CD4-positive, alpha-beta T cell (primary cell): ENCODE measurements around the gene TADA1. TPM values are rescaled to one million over a fixed set of nuclear protein-coding genes. Genes with fewer than 3 reads are reported as not detected.
"Not testable (repeated sequence)": the region's sequence is repeated elsewhere in the genome, so short reads cannot be mapped to it uniquely, and the experiment has no call there.

ENCODE experiments used
- ATAC-seq: fragments of 200-7000 bp; cut with Tn5 transposase; one replicate; pipeline ENCODE4 v1.10.0; 2022; ENCODE audit warnings: mild to moderate bottlenecking; ENCODE audit not compliant: poor library complexity
- CTCF ChIA-PET: fragments of 350-600 bp; sonication (Branson Sonifier 250); formaldehyde crosslinking; loops from one replicate; lab custom pipeline; 2021; ENCODE audit warnings: antibody characterized with exemption, inconsistent platforms; lab: Charles Lee
- POLR2A ChIA-PET: fragments of 350-600 bp; sonication (Branson Sonifier 250); formaldehyde crosslinking; loops from one replicate; lab custom pipeline; 2021; ENCODE audit warnings: antibody characterized with exemption, inconsistent platforms; lab: Charles Lee
- DNase-seq, 14 experiments: peaks; one replicate each; pipeline ENCODE4 v3.0.0-alpha.2; 2013 to 2020; ENCODE audit warnings: mixed read lengths in 2 of 14
- H3K27ac ChIP-seq, 2 donors: one replicate each; pipeline versions ENCODE4 v1.5.1 to v1.7.0; 2013; ENCODE audit warnings: low read length in 2 of 2, low read depth in 1 of 2, mild to moderate bottlenecking in 1 of 2
- H3K27me3 ChIP-seq, 2 experiments: 1 replicate in 1 of 2; 2 replicates in 1 of 2; pipeline versions ENCODE4 v1.6.1 to v1.7.0; 2013; ENCODE audit warnings: low read length in 2 of 2, control low read depth in 1 of 2, mild to moderate bottlenecking in 1 of 2, moderate library complexity in 1 of 2; ENCODE audit not compliant: insufficient read depth in 2 of 2, control insufficient read depth in 1 of 2
- H3K36me3 ChIP-seq: one replicate; pipeline ENCODE4 v1.6.1; 2013; ENCODE audit warnings: low read length, control low read depth; ENCODE audit not compliant: insufficient read depth
- H3K4me1 ChIP-seq: one replicate; pipeline ENCODE4 v1.6.1; 2013; ENCODE audit warnings: low read length, control low read depth; ENCODE audit not compliant: insufficient read depth
- H3K4me3 ChIP-seq: one replicate; pipeline ENCODE4 v1.5.1; 2013; ENCODE audit warnings: mild to moderate bottlenecking, low read length, moderate library complexity
- H3K9me3 ChIP-seq, 2 experiments: 1 replicate in 1 of 2; 2 replicates in 1 of 2; pipeline versions ENCODE4 v1.6.1 to v1.7.0; 2013; ENCODE audit warnings: low read length in 2 of 2, mild to moderate bottlenecking in 2 of 2, control low read depth in 1 of 2, moderate library complexity in 1 of 2; ENCODE audit not compliant: control insufficient read depth in 1 of 2, insufficient read depth in 1 of 2
- H3K27ac Mint-ChIP-seq: one replicate; pipeline ENCODE4 v1.8.0; 2020; ENCODE audit warnings: mixed read lengths
- H3K27me3 Mint-ChIP-seq: one replicate; pipeline ENCODE4 v1.8.0; 2021; ENCODE audit warnings: mixed read lengths
- H3K36me3 Mint-ChIP-seq: one replicate; pipeline ENCODE4 v1.8.0; 2021; ENCODE audit warnings: low read depth, mixed read lengths
- H3K4me1 Mint-ChIP-seq: one replicate; pipeline ENCODE4 v1.8.0; 2021; ENCODE audit warnings: low read depth, mixed read lengths
- H3K4me3 Mint-ChIP-seq: one replicate; pipeline ENCODE4 v1.8.0; 2020; ENCODE audit warnings: mild to moderate bottlenecking, mixed read lengths
- H3K9me3 Mint-ChIP-seq: one replicate; pipeline ENCODE4 v1.8.0; 2020; ENCODE audit warnings: mixed read lengths
- CTCF ChIP-seq: fragments of 200-600 bp; IDR thresholded peaks from one replicate; pipeline ENCODE4 v1.8.0; 2022; ENCODE audit warnings: antibody characterized with exemption, mild to moderate bottlenecking
- intact Hi-C, 2 experiments: fragments of 100-400 bp; cut with DNase I in 1 of 2; cut with micrococcal nuclease in 1 of 2; formaldehyde crosslinking; loops; one replicate each; pipeline versions ENCODE4 v1.15.1 to v1.9.0; 2023 to 2025; cut with DNase I, micrococcal nuclease
- total RNA-seq, 174 experiments: library from RNA in 2 of 174; stranded (reverse) in 2 of 174; gene quantifications; one replicate each; pipeline ENCODE4 v1.2.3 and lab custom pipeline; 2021 to 2026

Gene TADA1
- total RNA-seq, 2 experiments from 2014 or later, result 15.8 to 16.4 TPM

- ATAC-seq, result no peak
- POLR2A ChIA-PET, result interaction anchor here (1.5 kb wide), 1 partner anchor 9 kb away, joined by 4 read pairs; no protein-coding TSS in a partner anchor
Measured at GRCh38 chr1:166884971-166885370, 8.9 kb upstream of the TADA1 start.

GRCh38 chr1:166884040-166884642 lies 8.1 kb upstream of the TADA1 start:
- ChIA-PET POLR2A (interaction anchor here (0.6 to 1.6 kb wide), 2 partner anchors 46 to 670 kb away, joined by 3 read pairs; no protein-coding TSS in a partner anchor), CTCF (interaction anchor here (2.0 kb wide), 1 partner anchor 26 kb away, joined by 6 read pairs; no protein-coding TSS in a partner anchor)
- Mint-ChIP-seq H3K4me1 (peaks cover 22% of the 10 kb centered on the region), H3K27ac (no peak overlapping the region), H3K4me3 (no peak overlapping the region), H3K27me3 (peaks cover 45% of the 10 kb centered on the region), H3K9me3 (no peaks in the 10 kb centered on the region), H3K36me3 (no peaks in the 10 kb centered on the region)
- Histone ChIP-seq H3K4me1 (peaks cover 13% of the 10 kb centered on the region), H3K9me3 (peaks cover 0 to 7% of the 10 kb centered on the region in 2 experiments), H3K4me3 (no peak overlapping the region), H3K27me3 (peaks cover 23 to 26% of the 10 kb centered on the region in 2 experiments), H3K27ac (no peak overlapping the region), H3K36me3 (no peaks in the 10 kb centered on the region)
- peak in 11 of 14 experiments; percentile 2 to 57 (median 19) for DNase-seq
- TF ChIP-seq CTCF, result peak; percentile 45
- intact Hi-C loops, result loop anchor here in 1 of 2 experiments (5.0 kb wide), 1 partner anchor 1293 kb away; the partner anchor contains the start of gene TIPRL
- ATAC-seq, result peak; percentile 78

More at GRCh38 chr1:166884971-166885370, 8.9 kb upstream of the TADA1 start:
- CTCF ChIA-PET, result no interaction called here
- H3K36me3 Mint-ChIP-seq, result no peaks in the 10 kb centered on the region
- no peaks in the 10 kb centered on the region for H3K9me3 Mint-ChIP-seq
- peaks cover 22% of the 10 kb centered on the region for H3K4me1 Mint-ChIP-seq
- intact Hi-C loops, result loop anchor here in 1 of 2 experiments (5.0 kb wide), 1 partner anchor 1292 kb away; the partner anchor contains the start of gene TIPRL
- Histone ChIP-seq H3K27ac (no peak overlapping the region), H3K9me3 (peaks cover 0 to 7% of the 10 kb centered on the region in 2 experiments), H3K36me3 (no peaks in the 10 kb centered on the region), H3K4me3 (no peak overlapping the region), H3K27me3 (peaks cover 23 to 26% of the 10 kb centered on the region in 2 experiments), H3K4me1 (peaks cover 13% of the 10 kb centered on the region)
- no peak overlapping the region for H3K27ac Mint-ChIP-seq
- H3K27me3 Mint-ChIP-seq, result peaks cover 45% of the 10 kb centered on the region
- no peak for DNase-seq
- no peak overlapping the region for H3K4me3 Mint-ChIP-seq
- TF ChIP-seq CTCF, result no peak

- no peak for ATAC-seq
Measured at GRCh38 chr1:166882893-166883292, 6.8 kb upstream of the TADA1 start.

GRCh38 chr1:166878173-166878917 lies 2.3 kb upstream of the TADA1 start:
- CTCF ChIA-PET, result interaction anchor here (1.3 to 1.6 kb wide), 2 partner anchors 32 to 181 kb away, joined by 5 to 9 read pairs; no protein-coding TSS in a partner anchor
- H3K4me1 Mint-ChIP-seq, result peaks cover 36% of the 10 kb centered on the region
- ATAC-seq, H3K9me3 Mint-ChIP-seq, H3K27ac Mint-ChIP-seq, H3K36me3 Mint-ChIP-seq, DNase-seq, H3K27ac ChIP-seq, H3K27me3 ChIP-seq, H3K4me3 ChIP-seq, H3K9me3 ChIP-seq, POLR2A ChIA-PET, H3K4me3 Mint-ChIP-seq, H3K36me3 ChIP-seq: not testable (repeated sequence)
- intact Hi-C loops, result loop anchor here (5.0 kb wide), 4 partner anchors 41 to 1059 kb away; partner anchors contain the start of genes DCAF6 (in 1 of the 2), MPC2 (in 1 of the 2) and POGK (in 1 of the 2)
- H3K27me3 Mint-ChIP-seq, result peaks cover 12% of the 10 kb centered on the region
- H3K4me1 ChIP-seq, result peaks cover 23% of the 10 kb centered on the region

More at GRCh38 chr1:166882893-166883292, 6.8 kb upstream of the TADA1 start:
- no peak overlapping the region for H3K4me3 ChIP-seq
- POLR2A ChIA-PET, result interaction anchor here (1.6 kb wide), 1 partner anchor 44 kb away, joined by 3 read pairs; no protein-coding TSS in a partner anchor
- peaks cover 13% of the 10 kb centered on the region for H3K4me1 ChIP-seq
- Mint-ChIP-seq H3K9me3 (no peaks in the 10 kb centered on the region), H3K36me3 (no peaks in the 10 kb centered on the region), H3K4me3 (no peak overlapping the region), H3K4me1 (peaks cover 22% of the 10 kb centered on the region), H3K27me3 (peaks cover 36% of the 10 kb centered on the region), H3K27ac (no peak overlapping the region)
- TF ChIP-seq CTCF, result no peak
- peaks cover 23 to 26% of the 10 kb centered on the region in 2 experiments for H3K27me3 ChIP-seq
- H3K9me3 ChIP-seq, result peaks cover 0 to 7% of the 10 kb centered on the region in 2 experiments
- CTCF ChIA-PET, result interaction anchor here (2.0 kb wide), 1 partner anchor 28 kb away, joined by 6 read pairs; no protein-coding TSS in a partner anchor
- no peak overlapping the region for H3K27ac ChIP-seq
- DNase-seq, result peak in 1 of 14 experiments; percentile 9
- intact Hi-C loops, result loop anchor here in 1 of 2 experiments (5.0 kb wide), 1 partner anchor 1294 kb away; the partner anchor contains the start of gene TIPRL
- no peaks in the 10 kb centered on the region for H3K36me3 ChIP-seq
